B cell (primary cell): ENCODE data around the gene AGL.

Experiments
- EZH2 ChIP-seq: IDR thresholded peaks from 2 replicates; pipeline ENCODE4 v1.6.1; 2012; ENCODE audit warnings: borderline replicate concordance, low read depth, mild to moderate bottlenecking, moderate library complexity, low read length; ENCODE audit not compliant: insufficient read depth, poor library complexity, severe bottlenecking
- TF ChIP-seq, protein P1 (sequence below): fragments of 200-600 bp; IDR thresholded peaks from one replicate; pipeline ENCODE4 v1.8.0; 2022; ENCODE audit warnings: antibody characterized with exemption, mild to moderate bottlenecking

- TF ChIP-seq, protein P1, sequence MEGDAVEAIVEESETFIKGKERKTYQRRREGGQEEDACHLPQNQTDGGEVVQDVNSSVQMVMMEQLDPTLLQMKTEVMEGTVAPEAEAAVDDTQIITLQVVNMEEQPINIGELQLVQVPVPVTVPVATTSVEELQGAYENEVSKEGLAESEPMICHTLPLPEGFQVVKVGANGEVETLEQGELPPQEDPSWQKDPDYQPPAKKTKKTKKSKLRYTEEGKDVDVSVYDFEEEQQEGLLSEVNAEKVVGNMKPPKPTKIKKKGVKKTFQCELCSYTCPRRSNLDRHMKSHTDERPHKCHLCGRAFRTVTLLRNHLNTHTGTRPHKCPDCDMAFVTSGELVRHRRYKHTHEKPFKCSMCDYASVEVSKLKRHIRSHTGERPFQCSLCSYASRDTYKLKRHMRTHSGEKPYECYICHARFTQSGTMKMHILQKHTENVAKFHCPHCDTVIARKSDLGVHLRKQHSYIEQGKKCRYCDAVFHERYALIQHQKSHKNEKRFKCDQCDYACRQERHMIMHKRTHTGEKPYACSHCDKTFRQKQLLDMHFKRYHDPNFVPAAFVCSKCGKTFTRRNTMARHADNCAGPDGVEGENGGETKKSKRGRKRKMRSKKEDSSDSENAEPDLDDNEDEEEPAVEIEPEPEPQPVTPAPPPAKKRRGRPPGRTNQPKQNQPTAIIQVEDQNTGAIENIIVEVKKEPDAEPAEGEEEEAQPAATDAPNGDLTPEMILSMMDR = no peak
- TF ChIP-seq EZH2 = no peak
Observed at GRCh38 chr1:99945174-99945573, 95.0 kb downstream of the AGL start.
